T-helper 22 cell (primary cell): ENCODE measurements around the gene GPR173.

Experiments used
- DNase-seq: peaks from one replicate; pipeline ENCODE4 v3.0.0-alpha.2; 2020; ENCODE audit warnings: low read depth

Gene GPR173

DNA sequence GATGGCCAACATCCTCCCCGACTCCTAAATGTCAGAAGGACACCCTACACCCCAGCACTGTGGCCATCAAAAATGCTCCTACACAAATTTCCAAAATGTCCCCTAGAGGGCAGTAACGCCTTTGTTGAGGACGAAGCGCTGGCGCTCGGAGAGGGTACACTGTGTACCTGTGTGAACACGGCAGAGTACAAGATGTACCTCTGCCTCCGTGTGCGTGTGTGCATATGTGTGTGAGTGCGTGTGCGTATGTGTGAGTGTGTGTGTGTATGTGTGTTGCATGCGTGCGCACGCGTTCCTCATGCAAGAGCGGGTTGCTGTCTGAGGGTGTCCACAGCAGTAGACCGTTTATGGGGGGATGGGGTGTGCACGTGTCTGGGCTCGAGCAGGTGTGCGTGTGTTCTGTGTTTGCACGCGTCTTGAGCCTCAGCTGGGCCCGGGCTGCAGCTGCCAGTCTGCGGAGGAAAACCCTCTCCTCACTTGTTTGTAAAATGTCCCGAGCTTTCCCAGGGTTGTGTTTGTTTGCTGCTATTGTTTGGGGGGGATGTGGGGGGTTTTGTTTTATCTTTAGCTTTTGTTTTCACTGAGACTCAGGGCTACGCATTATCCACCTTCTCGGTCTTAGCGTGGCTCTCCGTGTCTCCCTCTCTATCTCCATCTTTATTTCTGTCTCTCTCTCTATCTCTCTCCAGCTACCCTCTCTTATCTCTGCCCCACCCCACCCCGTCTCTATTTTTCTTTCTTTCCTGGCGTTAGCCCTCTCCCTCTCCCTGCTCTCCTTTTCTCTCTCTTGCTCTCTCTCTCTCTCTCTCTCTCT lies 23.2 kb downstream of the GPR173 start:
- DNase-seq = peak; percentile 50

DNA sequence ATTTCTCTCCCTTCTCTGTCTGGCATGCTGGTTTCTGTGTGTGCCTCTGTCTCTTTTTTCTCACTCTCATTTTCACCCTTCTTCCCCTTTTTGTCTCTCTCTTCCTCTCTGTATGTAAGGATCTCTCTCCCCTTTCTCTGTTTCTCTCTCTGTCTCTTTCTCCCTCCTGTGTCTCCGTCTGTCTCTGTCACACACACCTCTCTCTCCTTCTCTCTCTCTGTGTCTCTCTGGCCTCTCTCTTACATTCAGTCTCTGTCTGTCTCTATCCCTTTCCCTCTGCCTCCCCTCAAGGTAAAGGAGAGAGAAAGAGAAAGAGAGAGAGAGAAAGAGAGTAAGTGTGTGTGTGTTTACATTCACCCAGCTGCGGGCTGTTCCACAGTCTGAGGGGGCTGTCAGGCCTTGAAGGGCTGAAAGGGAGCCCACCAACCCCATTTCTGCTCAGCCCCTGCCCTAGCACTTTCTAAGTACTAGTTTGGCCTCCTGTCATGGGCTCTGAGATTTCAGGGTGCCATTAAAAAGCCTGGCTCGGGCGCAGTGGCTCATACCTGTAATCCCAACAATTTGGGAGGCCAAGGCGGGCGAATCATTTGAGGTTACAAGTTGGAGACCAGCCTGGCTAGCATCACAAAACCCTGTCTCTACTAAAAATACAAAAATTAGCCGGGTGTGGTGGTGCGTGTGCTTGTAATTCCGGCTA lies 24.0 kb downstream of the GPR173 start:
- no peak for DNase-seq

DNA sequence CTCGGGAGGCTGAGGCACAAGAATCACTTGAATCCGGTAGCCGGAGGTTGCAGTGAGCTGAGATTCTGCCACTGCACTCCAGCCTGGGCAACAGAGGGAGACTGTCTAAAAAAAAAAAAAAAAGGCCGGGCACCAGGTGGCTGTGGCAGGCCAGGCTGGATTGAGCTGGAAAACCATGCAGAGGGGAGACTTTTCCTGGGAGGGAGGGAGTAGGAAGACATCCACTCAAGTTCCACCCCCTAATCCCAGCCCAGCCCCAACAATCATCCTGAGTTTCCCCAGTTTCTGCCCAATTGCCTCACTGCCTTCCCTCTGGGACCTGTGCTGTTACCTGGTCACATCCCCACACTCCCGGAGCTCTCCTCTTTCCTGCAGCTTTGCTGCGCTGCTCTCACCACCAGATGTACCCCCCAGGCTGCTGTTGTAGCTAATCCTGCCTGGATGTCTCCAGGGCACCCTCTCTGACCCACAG lies 24.6 kb downstream of the GPR173 start:
- no peak for DNase-seq

DNA sequence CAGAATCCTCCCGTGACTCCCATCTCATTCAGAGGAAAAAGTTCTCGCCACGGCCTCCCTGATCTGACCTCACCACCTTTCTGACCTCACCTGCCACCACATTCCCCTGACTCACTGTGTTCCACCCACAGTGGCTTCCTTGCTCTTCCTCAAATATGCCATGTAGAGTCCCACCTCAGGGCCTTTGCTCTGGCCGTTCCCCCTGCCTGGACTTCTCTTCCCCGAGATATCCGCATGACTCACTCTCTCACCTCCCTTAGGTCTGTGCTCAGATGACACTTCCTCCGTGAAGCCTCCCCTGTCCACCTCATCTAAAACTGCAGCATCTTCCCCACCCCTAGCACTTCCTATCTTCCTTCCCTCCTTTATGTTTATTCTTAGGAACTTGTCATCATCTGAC lies 26.4 kb downstream of the GPR173 start:
- no peak for DNase-seq

DNA sequence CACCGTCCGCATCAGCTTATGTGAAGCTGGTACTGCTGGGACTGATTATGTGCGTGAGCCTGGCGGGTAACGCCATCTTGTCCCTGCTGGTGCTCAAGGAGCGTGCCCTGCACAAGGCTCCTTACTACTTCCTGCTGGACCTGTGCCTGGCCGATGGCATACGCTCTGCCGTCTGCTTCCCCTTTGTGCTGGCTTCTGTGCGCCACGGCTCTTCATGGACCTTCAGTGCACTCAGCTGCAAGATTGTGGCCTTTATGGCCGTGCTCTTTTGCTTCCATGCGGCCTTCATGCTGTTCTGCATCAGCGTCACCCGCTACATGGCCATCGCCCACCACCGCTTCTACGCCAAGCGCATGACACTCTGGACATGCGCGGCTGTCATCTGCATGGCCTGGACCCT lies 28.1 kb downstream of the GPR173 start:
- DNase-seq = no peak

DNA sequence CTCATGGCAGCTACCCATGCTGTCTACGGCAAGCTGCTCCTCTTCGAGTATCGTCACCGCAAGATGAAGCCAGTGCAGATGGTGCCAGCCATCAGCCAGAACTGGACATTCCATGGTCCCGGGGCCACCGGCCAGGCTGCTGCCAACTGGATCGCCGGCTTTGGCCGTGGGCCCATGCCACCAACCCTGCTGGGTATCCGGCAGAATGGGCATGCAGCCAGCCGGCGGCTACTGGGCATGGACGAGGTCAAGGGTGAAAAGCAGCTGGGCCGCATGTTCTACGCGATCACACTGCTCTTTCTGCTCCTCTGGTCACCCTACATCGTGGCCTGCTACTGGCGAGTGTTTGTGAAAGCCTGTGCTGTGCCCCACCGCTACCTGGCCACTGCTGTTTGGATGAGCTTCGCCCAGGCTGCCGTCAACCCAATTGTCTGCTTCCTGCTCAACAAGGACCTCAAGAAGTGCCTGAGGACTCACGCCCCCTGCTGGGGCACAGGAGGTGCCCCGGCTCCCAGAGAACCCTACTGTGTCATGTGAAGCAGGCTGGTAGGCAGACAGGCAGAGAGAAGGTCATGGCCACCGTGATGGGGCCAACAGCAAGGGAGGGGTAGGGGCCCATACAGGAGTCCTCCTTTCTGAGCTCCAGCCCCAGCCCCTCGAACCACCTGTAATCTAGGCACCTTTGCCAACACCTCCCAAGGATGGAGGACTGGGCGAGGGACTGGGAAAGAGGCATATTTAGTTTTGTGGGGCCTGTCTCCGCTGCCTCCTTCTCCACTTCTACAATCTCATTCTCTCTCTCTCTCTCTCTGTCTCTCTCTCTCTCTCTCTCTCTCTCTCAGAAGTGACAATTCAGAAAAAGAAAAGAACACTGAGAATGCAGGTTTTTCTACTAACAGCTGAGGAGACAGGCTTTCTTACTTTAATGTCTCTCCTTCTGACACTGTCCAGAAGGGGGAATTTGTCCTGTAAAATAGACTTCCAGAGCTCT lies 28.9 kb downstream of the GPR173 start:
- DNase-seq = no peak

DNA sequence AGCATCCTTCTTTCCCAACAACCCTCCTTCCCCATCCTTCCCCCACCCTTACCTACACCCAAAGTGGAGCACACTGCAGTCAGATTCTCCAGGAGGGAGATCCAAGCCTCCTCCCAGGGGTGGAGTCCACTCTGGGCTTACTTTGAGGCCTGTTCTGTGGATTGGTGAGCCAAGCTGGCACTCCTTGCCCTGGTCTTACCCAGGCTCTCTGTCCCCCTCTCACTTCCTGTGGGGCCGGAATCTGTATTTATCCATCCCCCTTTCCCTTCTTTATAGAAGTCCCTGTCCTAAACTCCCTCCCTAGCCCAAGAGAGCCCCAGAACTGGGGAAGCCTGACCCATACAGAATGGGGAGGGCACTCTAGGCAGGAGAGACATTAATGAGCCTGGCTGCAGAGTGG lies 30.4 kb downstream of the GPR173 start:
- no peak for DNase-seq

DNA sequence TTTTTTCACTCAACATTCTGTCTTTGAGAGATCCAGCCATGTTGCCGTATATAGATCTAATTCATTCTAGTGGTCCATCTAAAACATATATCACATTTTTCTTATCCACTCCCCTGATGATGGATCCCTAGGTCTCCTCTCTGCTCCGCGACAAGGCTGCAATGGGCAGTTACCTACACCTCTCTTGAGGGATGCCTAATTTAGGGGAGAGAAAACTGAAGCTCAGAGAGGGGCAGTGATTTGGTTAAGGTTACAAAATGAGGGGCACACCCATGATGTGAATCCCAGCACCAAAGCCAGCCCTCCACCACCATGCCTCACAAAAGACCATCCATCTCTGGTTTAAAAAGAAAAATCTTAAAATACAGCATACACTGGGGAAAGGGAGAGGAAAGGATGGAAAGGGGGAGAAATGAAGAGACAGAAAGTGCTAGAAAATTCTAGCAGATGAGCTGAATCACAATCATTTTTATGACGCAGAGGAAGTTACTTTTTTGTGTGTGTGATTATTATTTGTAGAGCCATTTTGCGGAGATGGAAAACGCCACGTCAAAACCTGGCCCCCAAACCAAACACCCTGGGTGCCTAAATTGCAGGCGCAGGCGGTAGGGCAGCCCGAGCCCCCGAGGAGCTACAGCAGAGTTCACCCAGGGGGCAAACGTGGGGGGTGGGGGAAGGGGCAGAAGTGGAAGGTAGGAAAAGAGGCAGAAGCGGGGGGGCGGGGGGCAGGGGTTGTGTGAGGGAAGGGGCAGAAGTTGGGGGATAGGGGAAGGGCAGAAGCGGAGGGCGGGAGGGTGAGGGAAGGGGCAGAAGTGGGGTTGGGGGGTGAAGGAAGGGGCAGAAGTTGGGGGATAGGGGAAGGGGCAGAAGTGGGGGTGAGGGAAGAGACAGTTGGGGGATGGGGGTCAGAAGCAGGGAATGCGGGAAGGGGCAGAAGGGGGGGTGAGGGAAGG lies 32.3 kb downstream of the GPR173 start:
- peak; percentile 28 for DNase-seq

DNA sequence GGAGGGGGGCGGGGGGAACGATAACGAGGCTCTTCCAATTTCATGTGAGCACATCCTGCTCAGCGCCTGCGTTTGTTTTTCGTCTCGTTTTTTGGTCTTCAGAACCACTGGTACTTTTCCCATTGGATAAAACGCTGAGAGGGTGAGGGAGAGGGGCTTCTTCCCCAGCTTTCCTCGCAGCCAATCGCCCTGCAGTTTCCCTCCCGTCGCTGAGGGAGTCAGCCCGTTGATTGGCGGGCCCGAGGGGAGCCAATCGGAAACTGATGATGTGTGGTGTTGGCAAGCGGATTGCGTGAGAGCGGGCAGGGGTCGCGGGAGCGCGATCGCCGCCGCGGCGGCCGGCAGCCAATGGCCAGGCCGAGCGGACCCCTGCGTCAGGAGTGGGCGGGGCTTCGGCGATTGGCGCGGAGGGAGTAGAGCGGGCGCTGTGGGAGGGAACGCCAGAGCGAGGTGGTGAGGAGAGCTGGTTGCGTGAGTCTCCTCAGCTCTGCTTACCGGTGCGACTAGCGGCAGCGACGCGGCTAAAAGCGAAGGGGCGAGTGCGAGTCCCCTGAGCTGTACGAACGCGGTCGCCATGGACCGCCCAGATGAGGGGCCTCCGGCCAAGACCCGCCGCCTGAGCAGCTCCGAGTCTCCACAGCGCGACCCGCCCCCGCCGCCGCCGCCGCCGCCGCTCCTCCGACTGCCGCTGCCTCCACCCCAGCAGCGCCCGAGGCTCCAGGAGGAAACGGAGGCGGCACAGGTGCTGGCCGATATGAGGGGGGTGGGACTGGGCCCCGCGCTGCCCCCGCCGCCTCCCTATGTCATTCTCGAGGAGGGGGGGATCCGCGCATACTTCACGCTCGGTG lies 33.6 kb downstream of the GPR173 start, which contains the start of gene TSPYL2:
TSPYL2 (plus strand) TSS at position 443 of the 848 bp plus-strand sequence; CDS start at position 575, 132 bp downstream.
- peak; percentile 89 for DNase-seq

DNA sequence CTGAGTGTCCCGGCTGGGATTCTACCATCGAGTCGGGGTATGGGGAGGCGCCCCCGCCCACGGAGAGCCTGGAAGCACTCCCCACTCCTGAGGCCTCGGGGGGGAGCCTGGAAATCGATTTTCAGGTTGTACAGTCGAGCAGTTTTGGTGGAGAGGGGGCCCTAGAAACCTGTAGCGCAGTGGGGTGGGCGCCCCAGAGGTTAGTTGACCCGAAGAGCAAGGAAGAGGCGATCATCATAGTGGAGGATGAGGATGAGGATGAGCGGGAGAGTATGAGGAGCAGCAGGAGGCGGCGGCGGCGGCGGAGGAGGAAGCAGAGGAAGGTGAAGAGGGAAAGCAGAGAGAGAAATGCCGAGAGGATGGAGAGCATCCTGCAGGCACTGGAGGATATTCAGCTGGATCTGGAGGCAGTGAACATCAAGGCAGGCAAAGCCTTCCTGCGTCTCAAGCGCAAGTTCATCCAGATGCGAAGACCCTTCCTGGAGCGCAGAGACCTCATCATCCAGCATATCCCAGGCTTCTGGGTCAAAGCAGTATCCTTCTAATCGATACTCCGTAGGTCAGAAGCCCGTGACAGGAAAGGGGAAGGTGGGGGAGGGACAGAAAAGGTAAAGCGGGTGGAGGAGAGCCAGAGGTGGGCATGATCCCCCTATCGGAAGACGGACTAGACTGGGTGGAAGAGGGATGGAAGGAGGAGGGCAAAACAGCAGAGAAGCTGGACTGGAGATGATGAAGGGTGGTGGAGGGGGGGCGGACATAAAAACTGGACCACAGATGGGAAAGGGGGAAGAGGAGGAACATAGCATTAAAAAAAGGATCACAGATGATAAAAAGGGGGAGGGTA lies 34.4 kb downstream of the GPR173 start:
- no peak for DNase-seq

DNA sequence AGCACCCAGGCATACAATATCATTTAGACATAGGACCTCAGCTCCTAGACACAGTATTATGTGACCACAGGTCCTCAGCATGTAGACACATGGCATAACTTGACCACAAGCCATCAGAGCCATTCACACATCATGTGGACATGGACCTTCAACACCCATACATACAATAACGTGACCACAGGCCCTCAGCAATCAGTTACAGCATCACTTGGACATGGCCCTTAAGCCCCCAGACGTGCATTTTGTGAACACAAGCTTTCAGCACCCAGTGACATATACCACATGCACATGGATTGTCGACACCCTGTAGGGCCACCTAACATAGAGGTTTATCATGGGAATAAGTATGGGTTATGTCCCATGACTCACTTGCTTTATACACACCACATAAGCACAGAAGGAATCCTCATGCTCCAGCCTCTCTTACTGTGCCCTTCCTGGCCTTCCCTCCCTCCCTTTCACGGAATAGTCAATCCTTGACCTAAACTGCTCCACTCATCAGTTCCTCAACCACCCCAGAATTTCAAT lies 35.5 kb downstream of the GPR173 start:
- DNase-seq = no peak

DNA sequence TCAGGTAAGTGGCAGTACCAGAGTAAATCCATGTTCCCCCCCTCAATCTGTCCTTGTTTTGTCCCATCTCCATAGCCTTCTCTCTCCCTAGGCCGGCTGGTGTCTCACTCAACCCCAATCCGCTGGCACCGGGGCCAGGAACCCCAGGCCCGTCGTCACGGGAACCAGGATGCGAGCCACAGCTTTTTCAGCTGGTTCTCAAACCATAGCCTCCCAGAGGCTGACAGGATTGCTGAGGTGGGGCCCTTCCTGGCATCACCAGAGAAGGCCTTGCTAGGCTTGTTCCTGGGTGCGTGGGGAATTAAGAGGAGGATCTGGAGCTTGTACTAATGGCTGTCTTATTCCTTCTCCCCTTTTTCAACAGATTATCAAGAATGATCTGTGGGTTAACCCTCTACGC lies 36.3 kb downstream of the GPR173 start:
- DNase-seq = no peak

DNA sequence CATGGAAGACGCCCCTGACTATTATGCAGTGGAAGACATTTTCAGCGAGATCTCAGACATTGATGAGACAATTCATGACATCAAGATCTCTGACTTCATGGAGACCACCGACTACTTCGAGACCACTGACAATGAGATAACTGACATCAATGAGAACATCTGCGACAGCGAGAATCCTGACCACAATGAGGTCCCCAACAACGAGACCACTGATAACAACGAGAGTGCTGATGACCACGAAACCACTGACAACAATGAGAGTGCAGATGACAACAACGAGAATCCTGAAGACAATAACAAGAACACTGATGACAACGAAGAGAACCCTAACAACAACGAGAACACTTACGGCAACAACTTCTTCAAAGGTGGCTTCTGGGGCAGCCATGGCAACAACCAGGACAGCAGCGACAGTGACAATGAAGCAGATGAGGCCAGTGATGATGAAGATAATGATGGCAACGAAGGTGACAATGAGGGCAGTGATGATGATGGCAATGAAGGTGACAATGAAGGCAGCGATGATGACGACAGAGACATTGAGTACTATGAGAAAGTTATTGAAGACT lies 37.2 kb downstream of the GPR173 start:
- DNase-seq = peak; percentile 23

DNA sequence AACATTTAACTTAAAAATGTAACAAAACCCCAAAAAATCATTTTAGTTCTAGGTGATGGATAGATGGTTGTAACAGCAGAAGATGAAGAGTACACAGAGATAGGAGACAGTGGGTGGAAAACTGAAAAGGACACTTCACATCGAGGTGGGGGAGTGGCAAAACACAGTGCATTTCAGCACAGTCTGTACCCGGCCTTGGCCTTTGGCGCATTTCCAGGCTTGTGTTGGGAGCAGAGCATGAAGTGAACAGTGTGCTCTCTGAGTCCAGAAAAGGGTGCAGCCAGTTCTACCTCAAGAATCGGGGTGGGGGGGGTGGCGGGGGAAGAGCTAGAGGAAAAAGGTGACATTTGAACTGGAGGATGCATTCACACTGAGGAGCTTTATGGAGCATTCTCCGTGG lies 37.9 kb downstream of the GPR173 start:
- no peak for DNase-seq

DNA sequence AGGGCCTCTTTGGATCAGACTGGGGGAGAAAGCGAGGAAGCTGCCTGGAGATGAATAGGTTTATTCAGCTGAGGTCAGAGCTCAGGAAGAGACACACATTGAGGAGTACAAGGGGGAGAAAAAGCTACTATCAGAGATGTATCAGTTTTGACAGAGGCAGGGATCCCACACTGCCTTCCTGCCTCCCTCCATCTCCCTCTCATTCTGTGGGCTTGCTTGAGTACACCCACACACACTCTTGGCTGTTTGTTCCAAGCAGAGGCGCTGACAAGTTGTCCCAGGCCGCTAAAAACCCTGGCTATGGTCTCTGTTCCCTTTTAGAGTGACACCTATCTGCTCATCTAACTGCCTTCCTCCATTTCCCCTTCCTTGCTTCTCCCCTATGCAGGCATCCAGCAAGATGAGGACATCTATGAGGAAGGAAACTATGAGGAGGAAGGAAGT lies 38.8 kb downstream of the GPR173 start:
- DNase-seq = no peak

DNA sequence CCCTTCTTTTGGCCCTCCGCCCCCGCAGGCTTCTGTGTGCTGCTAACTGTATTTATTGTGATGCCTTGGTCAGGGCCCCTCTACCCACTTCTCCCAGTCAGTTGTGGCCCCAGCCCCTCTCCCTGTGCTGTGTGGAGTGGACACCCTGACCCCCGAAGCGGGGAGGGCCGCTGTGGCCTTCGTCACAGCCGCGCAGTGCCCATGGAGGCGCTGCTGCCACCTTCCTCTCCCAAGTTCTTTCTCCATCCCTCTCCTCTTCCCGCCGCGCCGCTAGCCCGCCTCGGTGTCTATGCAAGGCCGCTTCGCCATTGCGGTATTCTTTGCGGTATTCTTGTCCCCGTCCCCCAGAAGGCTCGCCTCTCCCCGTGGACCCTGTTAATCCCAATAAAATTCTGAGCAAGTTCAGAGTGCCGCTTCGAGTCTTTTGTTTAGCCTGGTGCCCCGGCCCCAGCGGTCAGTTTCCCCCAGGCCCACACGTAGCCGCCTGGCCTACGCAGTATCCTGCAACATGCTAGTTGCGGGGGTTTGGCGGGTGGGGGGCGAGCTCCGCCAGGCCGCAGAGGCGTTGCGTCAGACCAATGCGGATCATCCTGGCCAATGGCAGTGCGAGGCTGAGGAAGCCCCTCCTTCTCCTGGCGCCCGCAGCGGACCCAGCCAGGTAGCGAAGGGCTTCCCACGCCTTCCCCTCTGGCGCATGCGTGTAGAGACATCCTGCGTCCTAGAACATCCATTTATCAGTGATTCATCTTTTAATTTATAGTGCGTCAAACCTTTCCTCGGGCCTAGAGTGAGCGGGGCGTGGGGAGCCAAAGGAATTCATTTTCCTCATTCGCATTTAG lies 39.8 kb downstream of the GPR173 start:
- DNase-seq = peak; percentile 80

DNA sequence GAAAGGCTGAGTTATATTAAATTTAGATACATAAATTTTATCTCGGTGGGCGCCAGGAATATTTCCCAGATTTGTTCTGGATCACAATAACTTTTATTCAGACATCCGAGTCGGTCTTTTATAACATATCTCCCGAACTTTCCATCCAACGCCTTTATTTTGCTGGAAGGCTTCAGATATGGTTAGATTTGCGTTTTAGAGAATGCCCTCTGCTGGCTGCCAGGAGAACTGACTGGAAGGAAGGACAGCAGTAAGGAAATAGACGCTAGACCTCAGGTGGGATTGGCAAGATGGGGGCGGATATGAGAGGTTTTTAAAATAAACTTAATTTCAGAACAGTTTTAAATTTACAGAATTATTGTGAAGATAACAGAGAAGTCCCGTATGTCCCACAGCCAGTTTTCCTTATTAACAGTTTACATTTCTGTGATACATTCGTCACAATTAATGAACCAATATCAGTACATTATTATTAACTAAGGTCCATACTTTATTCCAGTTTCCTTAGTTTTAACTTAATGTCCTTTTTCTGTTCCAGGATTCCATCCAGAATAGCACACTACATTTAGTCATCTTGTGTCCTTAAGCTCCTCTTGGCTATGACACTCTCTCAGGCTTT lies 40.7 kb downstream of the GPR173 start:
- no peak for DNase-seq
